HCT116 (cell line): ENCODE data around the gene CTNND2. TPM values are rescaled to one million over a fixed set of nuclear protein-coding genes. Genes with fewer than 3 reads are reported as not detected.

Experiments used
- ATAC-seq: fragments of 200-7000 bp; cut with Tn5 transposase; 2 replicates; pipeline ENCODE4 v1.9.1; 2020; ENCODE audit warnings: mild to moderate bottlenecking, moderate library complexity
- BruUV-seq: library from RNA; stranded (reverse); fragments of 400-500 nt; replicated peaks from 2 replicates; lab custom pipeline; 2021; lab: Mats Ljungman, UMichigan
- CTCF ChIA-PET: fragments of 300-600 bp; sonication (Branson Sonifier 250); formaldehyde crosslinking; loops from one replicate; lab custom pipeline; 2021; ENCODE audit warnings: antibody characterized with exemption; lab: Charles Lee
- POLR2A ChIA-PET: fragments of 300-600, 350-600 bp; sonication (Branson Sonifier 250); formaldehyde crosslinking; loops from one replicate; lab custom pipeline; 2021; ENCODE audit warnings: antibody characterized with exemption; lab: Charles Lee
- RAD21 ChIA-PET, 2 experiments: fragments of 300-600 bp; sonication (Branson Sonifier 250); formaldehyde crosslinking; loops; one replicate each; lab custom pipeline; 2023; ENCODE audit warnings: low total read pairs in 2 of 2; ENCODE audit not compliant: uncharacterized antibody in 2 of 2, unreplicated experiment in 2 of 2, low non-redundant PET in 1 of 2; lab: Charles Lee
- DNase-seq: peaks from one replicate; pipeline ENCODE4 v3.0.0-alpha.2; 2010; ENCODE audit warnings: low read depth, low spot score
- H2AFZ ChIP-seq: fragments of 200-600 bp; shearing (Covaris generic), sonication (generic); 2 replicates; pipeline ENCODE4 v1.6.1; 2017; ENCODE audit warnings: low read depth, mixed run types, mixed read lengths, antibody characterized with exemption, low read length; ENCODE audit not compliant: poor library complexity, severe bottlenecking
- H3K27ac ChIP-seq: 2 replicates; pipeline ENCODE4 v1.5.1; 2012; ENCODE audit warnings: low read depth, low read length
- H3K27me3 ChIP-seq: fragments of 200-600 bp; sonication (generic); 2 replicates; pipeline ENCODE4 v1.6.1; 2016; ENCODE audit warnings: mixed run types, low read length, mixed read lengths; ENCODE audit not compliant: insufficient read depth
- H3K36me3 ChIP-seq, 2 experiments: fragments of 200-500 bp in 1 of 2; fragments of 200-600 bp in 1 of 2; sonication (Bioruptor generic) in 1 of 2; sonication (generic) in 1 of 2; 2 replicates each; pipeline versions ENCODE4 v1.5.1 to v1.6.1; 2014 to 2016; ENCODE audit warnings: low read length in 2 of 2, inconsistent platforms in 1 of 2, mixed read lengths in 1 of 2, mixed run types in 1 of 2; ENCODE audit not compliant: insufficient read depth in 2 of 2, control insufficient read depth in 1 of 2
- H3K4me1 ChIP-seq, 2 experiments: fragments of 200-600 bp in 1 of 2; sonication (generic) in 1 of 2; 2 replicates each; pipeline versions ENCODE4 v1.5.1 to v1.6.1; 2012 to 2017; ENCODE audit warnings: low read length in 2 of 2, inconsistent platforms in 1 of 2, mild to moderate bottlenecking in 1 of 2, mixed read lengths in 1 of 2, mixed run types in 1 of 2, moderate library complexity in 1 of 2; ENCODE audit not compliant: insufficient read depth in 2 of 2, control insufficient read depth in 1 of 2
- H3K4me2 ChIP-seq: fragments of 200-600 bp; sonication (generic); 2 replicates; pipeline ENCODE4 v1.6.1; 2017; ENCODE audit warnings: mixed run types, low read length, mixed read lengths
- H3K4me3 ChIP-seq, 2 experiments: fragments of 200-600 bp in 1 of 2; sonication (generic) in 1 of 2; replicated peaks in 1 of 2; 2 replicates each; pipeline ENCODE4 v1.5.1; 2011 to 2016; ENCODE audit warnings: low read length in 2 of 2, control low read depth in 1 of 2, low read depth in 1 of 2, mild to moderate bottlenecking in 1 of 2, mixed read lengths in 1 of 2, mixed run types in 1 of 2
- H3K79me2 ChIP-seq: fragments of 200-600 bp; sonication (generic); 2 replicates; pipeline ENCODE4 v1.6.1; 2017; ENCODE audit warnings: mild to moderate bottlenecking, mixed run types, low read length, moderate library complexity, mixed read lengths; ENCODE audit not compliant: insufficient read depth
- H3K9ac ChIP-seq: fragments of 200-600 bp; sonication (generic); 2 replicates; pipeline ENCODE4 v1.6.1; 2016; ENCODE audit warnings: low read length, mixed read lengths
- H3K9me2 ChIP-seq: fragments of 200-600 bp; sonication (generic), shearing (Covaris generic); 2 replicates; pipeline ENCODE4 v1.6.1; 2017; ENCODE audit warnings: mixed run types, mild to moderate bottlenecking, moderate library complexity; ENCODE audit not compliant: insufficient read depth
- H3K9me3 ChIP-seq, 2 experiments: fragments of 200-500 bp in 1 of 2; fragments of 200-600 bp in 1 of 2; sonication (Bioruptor generic) in 1 of 2; sonication (generic) in 1 of 2; 2 replicates each; pipeline ENCODE4 v1.6.1; 2014 to 2017; ENCODE audit warnings: low read length in 2 of 2, mixed read lengths in 2 of 2, inconsistent platforms in 1 of 2, low read depth in 1 of 2, mild to moderate bottlenecking in 1 of 2, mixed run types in 1 of 2, moderate library complexity in 1 of 2; ENCODE audit not compliant: control insufficient read depth in 1 of 2, insufficient read depth in 1 of 2
- H4K20me1 ChIP-seq: fragments of 200-600 bp; sonication (generic), shearing (Covaris generic); 2 replicates; pipeline ENCODE4 v1.6.1; 2017; ENCODE audit warnings: mixed run types, mild to moderate bottlenecking, moderate library complexity; ENCODE audit not compliant: insufficient read depth
- CBX3 ChIP-seq: IDR thresholded peaks from 2 replicates; pipeline ENCODE4 v1.6.1; 2012; ENCODE audit warnings: low read depth
- CEBPB ChIP-seq: IDR thresholded peaks from 2 replicates; pipeline ENCODE4 v1.6.1; 2012; ENCODE audit warnings: low read depth
- EGR1 ChIP-seq: IDR thresholded peaks from 2 replicates; pipeline ENCODE4 v1.6.1; 2012; ENCODE audit warnings: low read depth
- ELF1 ChIP-seq: IDR thresholded peaks from 2 replicates; pipeline ENCODE4 v1.6.1; 2012; ENCODE audit warnings: low read depth, borderline replicate concordance
- EZH2 ChIP-seq: fragments of 200-600 bp; sonication (generic); IDR thresholded peaks from 2 replicates; pipeline ENCODE4 v1.6.1; 2017; ENCODE audit warnings: antibody characterized with exemption, mixed run types
- EZH2phosphoT487 ChIP-seq: fragments of 200-600 bp; IDR thresholded peaks from 2 replicates; pipeline ENCODE4 v1.6.1; 2018; ENCODE audit warnings: antibody characterized with exemption, borderline replicate concordance
- FOSL1 ChIP-seq: IDR thresholded peaks from 2 replicates; pipeline ENCODE4 v1.6.1; 2012; ENCODE audit warnings: low read depth
- JUND ChIP-seq: IDR thresholded peaks from 2 replicates; pipeline ENCODE4 v1.6.1; 2012
- RAD21 ChIP-seq: IDR thresholded peaks from 2 replicates; pipeline ENCODE4 v1.6.1; 2012; ENCODE audit warnings: low read depth, mild to moderate bottlenecking
- SIN3A ChIP-seq: IDR thresholded peaks from 2 replicates; pipeline ENCODE4 v1.6.1; 2012; ENCODE audit warnings: low read depth
- SP1 ChIP-seq: IDR thresholded peaks from 2 replicates; pipeline ENCODE4 v1.6.1; 2012; ENCODE audit warnings: low read depth
- SRF ChIP-seq: IDR thresholded peaks from 2 replicates; pipeline ENCODE4 v1.6.1; 2012; ENCODE audit warnings: low read depth
- TCF7L2 ChIP-seq: IDR thresholded peaks from 2 replicates; pipeline ENCODE4 v1.7.0; 2011; ENCODE audit warnings: borderline replicate concordance, inconsistent platforms; ENCODE audit not compliant: insufficient read depth, insufficient read length; ENCODE audit errors: extremely low read depth
- YY1 ChIP-seq: IDR thresholded peaks from 2 replicates; pipeline ENCODE4 v1.6.1; 2011; ENCODE audit warnings: low read length, low read depth, moderate library complexity, mild to moderate bottlenecking; ENCODE audit not compliant: insufficient replicate concordance; ENCODE audit errors: extremely low read depth
- ZFX ChIP-seq: fragments of 450-650 bp; IDR thresholded peaks from 2 replicates; pipeline ENCODE4 v1.6.1; 2017
- ZNF274 ChIP-seq: fragments of 200-500 bp; sonication (Bioruptor generic); IDR thresholded peaks from 2 replicates; pipeline ENCODE4 v1.6.1; 2014; ENCODE audit warnings: mild to moderate bottlenecking, low read depth, low read length, inconsistent platforms
- intact Hi-C: fragments of 100-400 bp; cut with micrococcal nuclease; formaldehyde crosslinking; loops from 2 replicates; pipeline ENCODE4 v1.10.0; 2022
- total RNA-seq: library from RNA; stranded (reverse); gene quantifications from one replicate; pipeline ENCODE4 v1.2.1, GENCODE V29; 2021; ENCODE audit not compliant: unreplicated experiment
- TF ChIP-seq, protein P1 (sequence below): IDR thresholded peaks from 2 replicates; pipeline ENCODE4 v1.6.1; 2012
- TF ChIP-seq, protein P2 (sequence below): IDR thresholded peaks from 2 replicates; pipeline ENCODE4 v1.6.1; 2012
- TF ChIP-seq, protein P3 (sequence below): IDR thresholded peaks from 2 replicates; pipeline ENCODE4 v1.6.1; 2011; ENCODE audit warnings: mild to moderate bottlenecking, low read length, moderate library complexity; ENCODE audit not compliant: insufficient replicate concordance; ENCODE audit errors: extremely low read depth

CTNND2 gene
- total RNA-seq, 1 experiment from 2014 or later: not detected

DNA sequence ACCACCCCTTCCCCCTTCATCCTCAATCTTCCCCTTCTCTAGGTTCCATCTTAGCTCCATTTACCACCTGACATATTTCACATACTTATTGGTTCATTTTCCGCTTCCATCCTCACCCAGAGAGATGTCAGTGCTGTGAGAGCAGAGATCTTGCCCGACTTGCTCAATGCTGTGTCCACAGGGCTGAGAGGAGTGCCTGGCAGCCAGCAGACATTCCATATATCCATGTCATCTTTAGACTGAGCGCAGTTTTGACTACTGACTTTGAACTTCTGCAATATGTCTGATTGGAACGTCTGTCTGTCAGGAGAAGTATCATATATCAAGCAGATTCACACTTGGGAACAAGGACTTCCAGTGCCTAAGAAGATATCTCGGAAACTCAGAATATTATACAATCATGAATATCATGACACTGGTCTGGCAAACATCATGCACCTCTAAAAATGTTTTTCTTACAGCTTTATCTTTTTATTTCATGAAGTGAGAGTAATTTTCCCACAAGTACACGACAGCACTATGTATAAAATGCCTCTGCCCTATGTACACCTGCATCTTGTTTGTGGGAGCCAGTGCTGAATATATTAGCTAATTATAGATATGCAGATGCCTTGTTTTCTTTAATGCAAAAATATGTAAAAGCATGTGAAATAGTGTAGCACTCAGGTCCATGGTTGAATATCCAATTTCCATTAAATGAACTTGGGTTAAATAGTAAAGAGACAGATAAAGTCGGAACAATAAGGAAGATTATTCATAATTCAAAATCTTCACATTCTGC lies 689.2 kb downstream of the CTNND2 start:
- no peaks in the 10 kb centered on the region for H4K20me1 ChIP-seq
- H3K4me2 ChIP-seq: no peak overlapping the region
- DNase-seq (no peak), ATAC-seq (no peak)
- BruUV-seq: no TSS peak
- no peaks in the 10 kb centered on the region for H3K27me3 ChIP-seq
- no peaks in the 10 kb centered on the region for H3K36me3 ChIP-seq
- TF ChIP-seq JUND: no peak
- no peak overlapping the region for H2AFZ ChIP-seq
- no peaks in the 10 kb centered on the region for H3K9me3 ChIP-seq
- H3K27ac ChIP-seq: no peak overlapping the region
- no peaks in the 10 kb centered on the region for H3K79me2 ChIP-seq
- H3K9me2 ChIP-seq: no peaks in the 10 kb centered on the region
- ChIA-PET CTCF (no interaction called here), POLR2A (no interaction called here), RAD21 (no interaction called here)
- H3K4me3 ChIP-seq: no peak overlapping the region
- intact Hi-C loops: no loop called here
- H3K9ac ChIP-seq: no peak overlapping the region
- no peaks in the 10 kb centered on the region for H3K4me1 ChIP-seq

DNA sequence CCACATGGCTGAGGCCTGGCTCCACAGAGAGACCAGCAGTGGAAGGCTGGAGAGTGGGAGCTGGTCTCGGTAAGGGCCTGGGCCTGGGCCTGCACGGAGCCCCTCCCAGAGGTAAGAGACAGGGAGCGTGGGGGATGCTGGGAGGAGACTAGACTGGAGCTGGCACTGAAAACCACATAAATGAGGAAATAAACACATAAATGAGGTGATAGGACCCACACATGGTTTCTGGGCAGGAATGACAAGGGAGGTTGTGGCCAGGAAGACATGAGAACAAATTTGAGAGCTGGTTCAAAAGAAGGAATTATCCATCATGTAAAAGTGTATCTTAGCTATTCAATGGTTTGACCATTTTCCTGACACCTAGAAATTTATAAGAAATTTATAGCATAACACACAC lies 691.5 kb downstream of the CTNND2 start:
- no peak overlapping the region for H3K4me3 ChIP-seq
- no peak for DNase-seq
- no peak for ATAC-seq
- intact Hi-C loops: no loop called here
- POLR2A ChIA-PET: no interaction called here
- H3K27ac ChIP-seq: no peak overlapping the region
- CTCF ChIA-PET: no interaction called here
- no TSS peak for BruUV-seq
- TF ChIP-seq, protein P1, sequence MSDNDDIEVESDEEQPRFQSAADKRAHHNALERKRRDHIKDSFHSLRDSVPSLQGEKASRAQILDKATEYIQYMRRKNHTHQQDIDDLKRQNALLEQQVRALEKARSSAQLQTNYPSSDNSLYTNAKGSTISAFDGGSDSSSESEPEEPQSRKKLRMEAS: no peak
- TF ChIP-seq JUND (no peak), SRF (no peak), FOSL1 (no peak), CEBPB (no peak), ELF1 (no peak), TCF7L2 (no peak), EZH2 (no peak), SIN3A (no peak), EZH2phosphoT487 (no peak), RAD21 (no peak), CBX3 (no peak), ZFX (no peak), ZNF274 (no peak), SP1 (no peak), YY1 (no peak), EGR1 (no peak)
- TF ChIP-seq, protein P2, sequence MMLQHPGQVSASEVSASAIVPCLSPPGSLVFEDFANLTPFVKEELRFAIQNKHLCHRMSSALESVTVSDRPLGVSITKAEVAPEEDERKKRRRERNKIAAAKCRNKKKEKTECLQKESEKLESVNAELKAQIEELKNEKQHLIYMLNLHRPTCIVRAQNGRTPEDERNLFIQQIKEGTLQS: no peak
- TF ChIP-seq, protein P3, sequence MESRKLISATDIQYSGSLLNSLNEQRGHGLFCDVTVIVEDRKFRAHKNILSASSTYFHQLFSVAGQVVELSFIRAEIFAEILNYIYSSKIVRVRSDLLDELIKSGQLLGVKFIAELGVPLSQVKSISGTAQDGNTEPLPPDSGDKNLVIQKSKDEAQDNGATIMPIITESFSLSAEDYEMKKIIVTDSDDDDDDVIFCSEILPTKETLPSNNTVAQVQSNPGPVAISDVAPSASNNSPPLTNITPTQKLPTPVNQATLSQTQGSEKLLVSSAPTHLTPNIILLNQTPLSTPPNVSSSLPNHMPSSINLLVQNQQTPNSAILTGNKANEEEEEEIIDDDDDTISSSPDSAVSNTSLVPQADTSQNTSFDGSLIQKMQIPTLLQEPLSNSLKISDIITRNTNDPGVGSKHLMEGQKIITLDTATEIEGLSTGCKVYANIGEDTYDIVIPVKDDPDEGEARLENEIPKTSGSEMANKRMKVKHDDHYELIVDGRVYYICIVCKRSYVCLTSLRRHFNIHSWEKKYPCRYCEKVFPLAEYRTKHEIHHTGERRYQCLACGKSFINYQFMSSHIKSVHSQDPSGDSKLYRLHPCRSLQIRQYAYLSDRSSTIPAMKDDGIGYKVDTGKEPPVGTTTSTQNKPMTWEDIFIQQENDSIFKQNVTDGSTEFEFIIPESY: no peak
- RAD21 ChIA-PET: no interaction called here
- no peaks in the 10 kb centered on the region for H3K9me3 ChIP-seq
- no peak overlapping the region for H3K9ac ChIP-seq
- no peaks in the 10 kb centered on the region for H3K79me2 ChIP-seq
- H3K4me2 ChIP-seq: no peak overlapping the region
- no peak overlapping the region for H2AFZ ChIP-seq
- H3K9me2 ChIP-seq: no peaks in the 10 kb centered on the region
- no peaks in the 10 kb centered on the region for H3K36me3 ChIP-seq
- no peaks in the 10 kb centered on the region for H3K4me1 ChIP-seq
- H3K27me3 ChIP-seq: 0 out of 2 replicates have a peak, but pooled peaks cover 3% of the 10 kb centered on the region
- H4K20me1 ChIP-seq: no peaks in the 10 kb centered on the region
